Measurements from ENCODE around the gene PPARG. TPM values are rescaled to one million over a fixed set of nuclear protein-coding genes. Genes with fewer than 3 reads are reported as not detected.
A peak's percentile ranks its signal among the peaks of the same experiment; 100 is the strongest.

Gene PPARG
- total RNA-seq, 4 donors from 2014 or later, result 16.9 to 146 (median 117) TPM

- H3K27ac ChIP-seq, result no peak overlapping the region
- no peak overlapping the region for H3K4me3 ChIP-seq
- in situ Hi-C loops (cut with MboI; ENCODE audit: low pct_ligation_motif_present in 1 of 4, low pct_unique_long_range_greater_than_20kb in 1 of 4, low sequenced_read_pairs in 3 of 4) (no loop called here), intact Hi-C loops (cut with DNase I; ENCODE audit: low total_unique reads) (no loop called here)
- DNase-seq, result no peak
- TF ChIP-seq POLR2A (IDR thresholded peaks at IDR 0.05), result no peak
- no peak for TF ChIP-seq POLR2AphosphoS5 (IDR thresholded peaks at IDR 0.05)
- TF ChIP-seq, protein P1, sequence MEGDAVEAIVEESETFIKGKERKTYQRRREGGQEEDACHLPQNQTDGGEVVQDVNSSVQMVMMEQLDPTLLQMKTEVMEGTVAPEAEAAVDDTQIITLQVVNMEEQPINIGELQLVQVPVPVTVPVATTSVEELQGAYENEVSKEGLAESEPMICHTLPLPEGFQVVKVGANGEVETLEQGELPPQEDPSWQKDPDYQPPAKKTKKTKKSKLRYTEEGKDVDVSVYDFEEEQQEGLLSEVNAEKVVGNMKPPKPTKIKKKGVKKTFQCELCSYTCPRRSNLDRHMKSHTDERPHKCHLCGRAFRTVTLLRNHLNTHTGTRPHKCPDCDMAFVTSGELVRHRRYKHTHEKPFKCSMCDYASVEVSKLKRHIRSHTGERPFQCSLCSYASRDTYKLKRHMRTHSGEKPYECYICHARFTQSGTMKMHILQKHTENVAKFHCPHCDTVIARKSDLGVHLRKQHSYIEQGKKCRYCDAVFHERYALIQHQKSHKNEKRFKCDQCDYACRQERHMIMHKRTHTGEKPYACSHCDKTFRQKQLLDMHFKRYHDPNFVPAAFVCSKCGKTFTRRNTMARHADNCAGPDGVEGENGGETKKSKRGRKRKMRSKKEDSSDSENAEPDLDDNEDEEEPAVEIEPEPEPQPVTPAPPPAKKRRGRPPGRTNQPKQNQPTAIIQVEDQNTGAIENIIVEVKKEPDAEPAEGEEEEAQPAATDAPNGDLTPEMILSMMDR (IDR thresholded peaks at IDR 0.05), result no peak
- no peak for TF ChIP-seq EP300 (IDR thresholded peaks at IDR 0.05; ENCODE audit: low read depth)
- 57 to 68% methylated on average over 2 of the region's 2 CpGs for WGBS, 2 donors (ENCODE audit: low coverage in 1 of 2)
- no peaks in the 10 kb centered on the region for H3K36me3 ChIP-seq
- no peaks in the 10 kb centered on the region for H3K9me3 ChIP-seq
- peaks cover 0 to 27% (median 15%) of the 10 kb centered on the region in 4 donors for H3K4me1 ChIP-seq
- no peaks in the 10 kb centered on the region for H3K27me3 ChIP-seq
These were observed 12.2 kb downstream of the PPARG start for GRCh38 chr3:12301031-12301430.

GRCh38 chr3:12301513-12301912 is 12.6 kb downstream of the PPARG start:
- TF ChIP-seq POLR2A (IDR thresholded peaks at IDR 0.05) (no peak), EP300 (IDR thresholded peaks at IDR 0.05; ENCODE audit: low read depth) (no peak)
- Histone ChIP-seq H3K4me3 (no peak overlapping the region), H3K4me1 (peaks cover 0 to 27% (median 15%) of the 10 kb centered on the region in 4 donors), H3K36me3 (no peaks in the 10 kb centered on the region), H3K27me3 (no peaks in the 10 kb centered on the region), H3K9me3 (no peaks in the 10 kb centered on the region), H3K27ac (no peak overlapping the region)
- intact Hi-C loops (cut with DNase I; ENCODE audit: low total_unique reads), result no loop called here
- 53 to 71% methylated on average over 1 of the region's 1 CpG for WGBS, 2 donors (ENCODE audit: low coverage in 1 of 2)
- in situ Hi-C loops (cut with MboI; ENCODE audit: low pct_ligation_motif_present in 1 of 4, low pct_unique_long_range_greater_than_20kb in 1 of 4, low sequenced_read_pairs in 3 of 4), result no loop called here
- peak; percentile 39 for DNase-seq

GRCh38 chr3:12302564-12302963 is 13.7 kb downstream of the PPARG start:
- no peak for DNase-seq
- in situ Hi-C loops (cut with MboI; ENCODE audit: low pct_ligation_motif_present in 1 of 4, low pct_unique_long_range_greater_than_20kb in 1 of 4, low sequenced_read_pairs in 3 of 4), result no loop called here
- no peak overlapping the region for H3K27ac ChIP-seq
- intact Hi-C loops (cut with DNase I; ENCODE audit: low total_unique reads), result no loop called here
- no peak for TF ChIP-seq POLR2AphosphoS5 (IDR thresholded peaks at IDR 0.05)
- TF ChIP-seq, protein P1 (IDR thresholded peaks at IDR 0.05), result no peak
- no peak for TF ChIP-seq EP300 (IDR thresholded peaks at IDR 0.05; ENCODE audit: low read depth)
- TF ChIP-seq POLR2A (IDR thresholded peaks at IDR 0.05), result no peak
- H3K4me3 ChIP-seq, result no peak overlapping the region
- 67 to 89% methylated on average over 5 to 6 of the region's 6 CpGs for WGBS, 2 donors (ENCODE audit: low coverage in 1 of 2)
- no peaks in the 10 kb centered on the region for H3K27me3 ChIP-seq
- peaks cover 0 to 27% (median 15%) of the 10 kb centered on the region in 4 donors for H3K4me1 ChIP-seq
- no peaks in the 10 kb centered on the region for H3K9me3 ChIP-seq
- no peaks in the 10 kb centered on the region for H3K36me3 ChIP-seq

DNA sequence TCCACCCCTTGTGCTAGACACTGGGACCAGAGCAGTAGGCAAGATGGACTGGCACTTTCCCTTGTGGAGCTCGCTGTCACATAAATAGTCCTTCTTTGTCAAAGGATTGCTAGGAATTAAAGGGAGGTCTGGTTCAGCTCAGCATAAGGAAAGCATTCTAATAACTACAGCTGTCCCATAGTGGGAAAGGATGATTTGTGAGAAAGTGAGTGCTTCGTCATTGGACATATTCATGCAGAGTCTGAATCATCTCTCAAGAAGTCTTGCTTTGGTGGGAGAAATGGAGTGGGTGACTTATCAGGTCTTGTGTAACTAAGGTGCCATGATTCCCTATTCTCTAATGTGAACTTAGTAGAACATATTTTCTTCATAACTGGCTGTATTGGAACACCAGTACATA is 14.7 kb downstream of the PPARG start:
- no peak for TF ChIP-seq POLR2AphosphoS5 (IDR thresholded peaks at IDR 0.05)
- TF ChIP-seq, protein P1 (IDR thresholded peaks at IDR 0.05), result no peak
- H3K9me3 ChIP-seq, result no peaks in the 10 kb centered on the region
- in situ Hi-C loops (cut with MboI; ENCODE audit: low pct_ligation_motif_present in 1 of 4, low pct_unique_long_range_greater_than_20kb in 1 of 4, low sequenced_read_pairs in 3 of 4), result no loop called here
- intact Hi-C loops (cut with DNase I; ENCODE audit: low total_unique reads), result no loop called here
- 77 to 100% methylated on average over 1 to 2 of the region's 2 CpGs for WGBS, 2 donors (ENCODE audit: low coverage in 1 of 2)
- H3K27me3 ChIP-seq, result no peaks in the 10 kb centered on the region
- H3K27ac ChIP-seq, result no peak overlapping the region
- H3K4me3 ChIP-seq, result no peak overlapping the region
- peaks cover 0 to 29% (median 15%) of the 10 kb centered on the region in 4 donors for H3K4me1 ChIP-seq
- no peak for DNase-seq
- no peaks in the 10 kb centered on the region for H3K36me3 ChIP-seq

- Histone ChIP-seq H3K27ac (no peak overlapping the region), H3K9me3 (no peaks in the 10 kb centered on the region), H3K27me3 (no peaks in the 10 kb centered on the region), H3K36me3 (no peaks in the 10 kb centered on the region), H3K4me1 (peaks cover 0 to 26% (median 15%) of the 10 kb centered on the region in 4 donors), H3K4me3 (no peak overlapping the region)
- intact Hi-C loops (cut with DNase I; ENCODE audit: low total_unique reads) (no loop called here), in situ Hi-C loops (cut with MboI; ENCODE audit: low pct_ligation_motif_present in 1 of 4, low pct_unique_long_range_greater_than_20kb in 1 of 4, low sequenced_read_pairs in 3 of 4) (no loop called here)
- no peak for DNase-seq
- 65 to 76% methylated on average over 6 of the region's 6 CpGs for WGBS, 2 donors (ENCODE audit: low coverage in 1 of 2)
- TF ChIP-seq POLR2A (IDR thresholded peaks at IDR 0.05) (no peak), POLR2AphosphoS5 (IDR thresholded peaks at IDR 0.05) (no peak), EP300 (IDR thresholded peaks at IDR 0.05; ENCODE audit: low read depth) (no peak)
- TF ChIP-seq, protein P1 (IDR thresholded peaks at IDR 0.05), result no peak
These were observed 15.1 kb downstream of the PPARG start for GRCh38 chr3:12303993-12304392.
